Left kidney (tissue), 2 donors: Measurements from ENCODE around the gene ZNF546. TPM values are rescaled to one million over a fixed set of nuclear protein-coding genes. Genes with fewer than 3 reads are reported as not detected.

ENCODE experiments used
- DNase-seq: peaks from one replicate; pipeline ENCODE4 v3.0.0-alpha.2; 2013
- polyA plus RNA-seq: library from polyadenylated mRNA; unstranded; fragments of 120-200 nt; gene quantifications from one replicate; pipeline ENCODE4 v1.2.1, GENCODE V29; 2013; ENCODE audit not compliant: insufficient read length

ZNF546 gene
- polyA plus RNA-seq, 1 donor, result 12.0 TPM

DNA sequence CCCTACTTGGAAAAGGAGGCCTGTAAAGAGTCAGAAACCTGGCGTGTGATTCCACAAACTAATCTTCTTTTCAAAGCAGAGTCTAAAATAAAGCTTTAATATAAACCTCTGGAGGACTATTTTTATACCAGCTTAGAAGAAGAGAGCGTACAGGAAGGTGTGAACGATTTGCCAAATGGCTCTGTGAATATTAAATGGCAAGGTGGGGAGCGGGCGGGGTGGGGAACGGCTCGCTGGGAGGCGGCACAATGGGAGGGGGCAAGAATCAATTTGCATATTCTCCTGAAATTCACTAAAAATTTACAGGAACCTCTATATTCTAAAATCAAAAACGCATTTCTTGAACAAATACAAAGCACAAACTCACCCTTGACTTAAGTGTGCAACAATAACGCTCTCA is 58.2 kb downstream of the ZNF546 start:
- no peak for DNase-seq

DNA sequence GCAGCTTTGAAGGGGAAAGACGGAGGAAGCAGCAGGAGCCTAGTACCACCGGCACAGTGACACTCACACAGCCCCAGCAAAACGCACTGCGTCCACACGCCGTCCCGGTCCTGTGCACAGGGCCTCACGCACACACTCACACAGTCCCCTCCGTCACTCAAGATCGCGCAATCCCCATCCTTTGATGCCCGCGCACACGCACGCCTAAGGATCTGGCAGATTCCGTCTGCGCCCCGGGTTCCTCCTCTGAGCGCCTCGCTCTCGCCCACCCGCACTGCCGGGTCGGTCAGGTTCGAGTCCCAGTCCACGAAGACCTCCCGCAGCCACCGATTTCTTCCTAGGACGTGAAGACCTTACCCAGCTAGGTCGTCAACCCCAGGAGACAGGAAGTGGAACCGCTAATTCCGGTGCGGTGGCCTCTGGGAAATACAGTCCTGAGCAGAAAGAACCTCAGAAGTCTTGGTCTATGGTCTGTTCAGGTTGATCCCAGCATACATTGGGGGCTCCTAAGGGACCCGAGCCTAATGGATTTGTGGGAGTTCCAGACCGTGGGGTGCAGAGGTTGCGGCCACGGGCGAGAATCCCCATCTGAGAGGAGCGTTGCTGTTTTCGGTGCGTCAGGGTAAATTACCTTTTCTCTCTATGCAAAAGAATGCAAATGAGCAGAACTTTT is 59.1 kb downstream of the ZNF546 start, which contains the start of gene ZNF780B:
ZNF780B (minus strand) TSS at position 400 of the 673 bp plus-strand sequence. CDS start 5,899 bp downstream, outside the sequence.
- peak; percentile 68 for DNase-seq

GRCh38 chr19:40056505-40056904 is 59.6 kb downstream of the ZNF546 start:
- DNase-seq, result peak; percentile 3

DNA sequence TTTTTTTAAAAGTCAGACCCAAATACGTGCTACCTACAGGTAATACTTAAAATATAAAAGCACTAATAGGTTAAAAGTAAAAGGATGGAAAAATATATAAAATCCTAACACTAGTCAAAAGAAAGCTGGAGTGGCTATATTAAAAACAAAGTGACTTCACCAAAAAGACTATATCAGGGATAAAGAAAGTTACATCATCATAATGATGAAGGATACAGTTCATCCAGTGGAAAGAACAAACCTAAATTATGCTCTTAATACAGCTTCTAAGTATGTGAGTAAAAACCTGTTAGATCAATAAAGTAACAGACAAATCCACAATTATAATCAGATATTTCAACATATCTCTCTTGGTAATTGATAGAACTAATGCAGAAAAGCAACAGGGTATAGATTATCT is 60.3 kb downstream of the ZNF546 start:
- DNase-seq, result no peak

GRCh38 chr19:40059624-40060023 is 62.8 kb downstream of the ZNF546 start:
- no peak for DNase-seq

DNA sequence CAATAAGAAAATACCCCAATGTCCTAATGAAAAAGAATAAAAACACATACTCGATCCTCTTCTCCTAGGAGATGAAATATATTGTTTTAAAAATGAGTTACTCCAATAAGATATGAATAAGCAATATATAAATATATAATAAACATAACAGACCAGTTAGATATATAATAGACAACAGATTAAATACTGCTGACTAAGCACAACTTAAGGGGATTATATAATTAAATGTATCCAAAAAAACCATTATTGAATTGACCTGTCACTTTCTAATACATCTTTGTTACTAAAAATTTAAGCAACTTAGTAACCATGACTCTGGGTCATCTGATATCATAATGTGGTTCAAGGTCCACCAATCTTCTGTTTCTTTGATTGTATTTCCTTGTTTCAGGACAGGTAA is 73.2 kb downstream of the ZNF546 start:
- DNase-seq, result no peak

Other genes with a start within 250 kb of the ZNF546 start
- gene LEUTX, start 218.2 kb upstream of the ZNF546 start, polyA plus RNA-seq, result not detected
- gene DYRK1B, start 162.9 kb upstream of the ZNF546 start, polyA plus RNA-seq, result 34.2 TPM
- 296 TPM for gene FBL, start 150.7 kb upstream of the ZNF546 start, polyA plus RNA-seq
- gene FCGBP, start 62.4 kb upstream of the ZNF546 start, polyA plus RNA-seq, result 5.8 TPM
- 85.2 TPM for gene PSMC4, start 25.9 kb upstream of the ZNF546 start, polyA plus RNA-seq
- 46.4 TPM for gene ZNF780B, start 59.2 kb downstream of the ZNF546 start, polyA plus RNA-seq
- gene ZNF780A, start 93.9 kb downstream of the ZNF546 start, polyA plus RNA-seq, result 20.6 TPM
- gene MAP3K10, start 194.4 kb downstream of the ZNF546 start, polyA plus RNA-seq, result 16.3 TPM
- 0.25 TPM for gene TTC9B, start 221.3 kb downstream of the ZNF546 start, polyA plus RNA-seq
- 1.2 TPM for gene CCNP, start 229.6 kb downstream of the ZNF546 start, polyA plus RNA-seq